ENCODE data around the gene PLXDC2.

The PLXDC2 gene

GRCh38 chr10:19946245-19946644 is 130.0 kb downstream of the PLXDC2 start:
- no peak for DNase-seq

GRCh38 chr10:19946791-19947190 is 130.6 kb downstream of the PLXDC2 start:
- DNase-seq: no peak

- DNase-seq: no peak
Observed at GRCh38 chr10:19947215-19947614, 131.0 kb downstream of the PLXDC2 start.

- no peak for DNase-seq
Observed at GRCh38 chr10:19947656-19948055, 131.4 kb downstream of the PLXDC2 start.

GRCh38 chr10:19952224-19953010 is 136.2 kb downstream of the PLXDC2 start:
- DNase-seq: no peak

GRCh38 chr10:19954601-19955000 is 138.4 kb downstream of the PLXDC2 start:
- no peak for DNase-seq

- DNase-seq: no peak
Observed at GRCh38 chr10:19956516-19957032, 140.3 kb downstream of the PLXDC2 start.

GRCh38 chr10:19958787-19959186 is 142.6 kb downstream of the PLXDC2 start:
- no peak for DNase-seq

GRCh38 chr10:19961076-19962053 is 145.1 kb downstream of the PLXDC2 start:
- DNase-seq: no peak

- no peak for DNase-seq
Observed at GRCh38 chr10:19964625-19965024, 148.4 kb downstream of the PLXDC2 start.

GRCh38 chr10:19966751-19967150 is 150.5 kb downstream of the PLXDC2 start:
- DNase-seq: no peak

GRCh38 chr10:19967981-19968380 is 151.7 kb downstream of the PLXDC2 start:
- DNase-seq: no peak

GRCh38 chr10:19968745-19969144 is 152.5 kb downstream of the PLXDC2 start:
- no peak for DNase-seq

GRCh38 chr10:19970256-19970655 is 154.0 kb downstream of the PLXDC2 start:
- no peak for DNase-seq

- no peak for DNase-seq
Observed at GRCh38 chr10:19970717-19971116, 154.5 kb downstream of the PLXDC2 start.

GRCh38 chr10:19971343-19972052 is 155.3 kb downstream of the PLXDC2 start:
- DNase-seq: no peak

GRCh38 chr10:19974138-19974537 is 157.9 kb downstream of the PLXDC2 start:
- no peak for DNase-seq

- no peak for DNase-seq
Observed at GRCh38 chr10:19974554-19974953, 158.3 kb downstream of the PLXDC2 start.

GRCh38 chr10:19977097-19977521 is 160.9 kb downstream of the PLXDC2 start:
- no peak for DNase-seq

- DNase-seq: no peak
Observed at GRCh38 chr10:19979628-19980027, 163.4 kb downstream of the PLXDC2 start.

GRCh38 chr10:19983880-19984565 is 167.8 kb downstream of the PLXDC2 start:
- no peak for DNase-seq

- no peak for DNase-seq
Observed at GRCh38 chr10:19985745-19986144, 169.5 kb downstream of the PLXDC2 start.

Data from NCI-H2227 treated with DMSO at 0.1 percent for 48 hours (cell line).